KOPT-K1 (cell line): Measurements from ENCODE around the gene FOXD4L3.
"Not testable (repeated sequence)": the region's sequence is repeated elsewhere in the genome, so short reads cannot be mapped to it uniquely, and the experiment has no call there.

Experiments
- H3K27ac ChIP-seq: fragments of 200-600 bp; sonication (generic); 2 replicates; pipeline ENCODE4 v1.5.1; 2016; ENCODE audit warnings: antibody characterized with exemption, mild to moderate bottlenecking, low read depth, low read length; ENCODE audit not compliant: poor library complexity, severe bottlenecking
- H3K36me3 ChIP-seq: fragments of 200-600 bp; sonication (generic); 2 replicates; pipeline ENCODE4 v1.5.1; 2017; ENCODE audit warnings: antibody characterized with exemption, mild to moderate bottlenecking, low read length, moderate library complexity; ENCODE audit not compliant: insufficient read depth
- H3K9me3 ChIP-seq: fragments of 200-600 bp; sonication (generic); 2 replicates; pipeline ENCODE4 v1.5.1; 2017; ENCODE audit warnings: antibody characterized with exemption, low read length, mild to moderate bottlenecking; ENCODE audit not compliant: insufficient read depth, poor library complexity, severe bottlenecking

Gene FOXD4L3

GRCh38 chr9:68335935-68336334, 33.3 kb downstream of the FOXD4L3 start:
- H3K27ac ChIP-seq, H3K36me3 ChIP-seq, H3K9me3 ChIP-seq: not testable (repeated sequence)

- not testable (repeated sequence) for H3K27ac ChIP-seq, H3K36me3 ChIP-seq, H3K9me3 ChIP-seq
These were observed 34.1 kb downstream of the FOXD4L3 start for GRCh38 chr9:68336639-68337339.

GRCh38 chr9:68338000-68338399, 35.3 kb downstream of the FOXD4L3 start:
- not testable (repeated sequence) for H3K27ac ChIP-seq, H3K36me3 ChIP-seq, H3K9me3 ChIP-seq

GRCh38 chr9:68342265-68343025, 39.8 kb downstream of the FOXD4L3 start:
- H3K36me3 ChIP-seq, H3K9me3 ChIP-seq, H3K27ac ChIP-seq: not testable (repeated sequence)

- not testable (repeated sequence) for H3K36me3 ChIP-seq, H3K27ac ChIP-seq, H3K9me3 ChIP-seq
These were observed 40.6 kb downstream of the FOXD4L3 start for GRCh38 chr9:68343242-68343641.

GRCh38 chr9:68343992-68344391, 41.3 kb downstream of the FOXD4L3 start:
- not testable (repeated sequence) for H3K27ac ChIP-seq, H3K9me3 ChIP-seq, H3K36me3 ChIP-seq

GRCh38 chr9:68351689-68352088, 49.0 kb downstream of the FOXD4L3 start:
- H3K36me3 ChIP-seq, H3K9me3 ChIP-seq, H3K27ac ChIP-seq: not testable (repeated sequence)
